ENCODE measurements around the gene TBCB. TPM values are rescaled to one million over a fixed set of nuclear protein-coding genes. Genes with fewer than 3 reads are reported as not detected.
A peak's percentile ranks its signal among the peaks of the same experiment; 100 is the strongest.

The TBCB gene
- total and polyA plus RNA-seq, 7 experiments from 2014 or later: 72.8 to 174 (median 125) TPM

DNA sequence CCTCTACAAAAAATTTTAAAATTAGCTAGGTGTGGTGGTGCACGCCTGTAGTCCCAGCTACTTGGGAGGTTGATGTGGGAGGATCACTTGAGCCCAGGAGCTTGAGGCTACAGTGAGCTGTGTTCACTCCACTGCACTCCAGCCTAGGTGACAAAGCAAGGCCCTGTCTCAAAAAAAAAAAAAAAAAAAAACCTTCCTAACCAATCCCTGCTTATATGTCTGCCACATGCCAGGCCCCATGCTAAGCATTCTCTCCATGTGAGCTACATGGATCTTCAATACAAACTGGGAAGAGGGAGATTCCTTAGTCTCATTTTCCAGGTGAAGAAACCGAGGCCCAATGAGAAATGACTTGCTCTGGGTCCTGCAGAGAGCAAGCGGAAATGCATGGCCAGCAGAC is 6.6 kb upstream of the TBCB start:
- H3K27ac ChIP-seq (ENCODE audit: low read depth, low read length): no peak overlapping the region
- CTCF ChIA-PET: no interaction called here
- no peak overlapping the region for H3K4me3 ChIP-seq (ENCODE audit: low read length)
- H3K27me3 Mint-ChIP-seq: no peaks in the 10 kb centered on the region
- no peak for DNase-seq
- H3K4me1 ChIP-seq (ENCODE audit: control insufficient read depth in 2 of 2, insufficient read depth in 2 of 2, low read length in 2 of 2): peaks cover 2% of the 10 kb centered on the region in 2 donors
- ATAC-seq: no peak
- POLR2A ChIA-PET: no interaction called here
- peaks cover 0 to 38% (median 10%) of the 10 kb centered on the region in 3 experiments for H3K36me3 ChIP-seq (ENCODE audit: control insufficient read depth in 2 of 3, insufficient read depth in 3 of 3, low read length in 3 of 3)
- H3K36me3 Mint-ChIP-seq: peaks cover 4 to 13% (median 6%) of the 10 kb centered on the region in 5 donors
- H3K9me3 Mint-ChIP-seq: no peaks in the 10 kb centered on the region
- H3K4me1 Mint-ChIP-seq: peaks cover 6 to 11% (median 8%) of the 10 kb centered on the region in 7 donors
- intact Hi-C loops (cut with micrococcal nuclease): no loop called here
- H3K4me3 Mint-ChIP-seq: no peak overlapping the region
- peak overlapping the region in 1 of 9 donors; percentile 31 for H3K27ac Mint-ChIP-seq
- H3K9me3 ChIP-seq (ENCODE audit: control insufficient read depth in 2 of 3, low read length in 3 of 3): no peaks in the 10 kb centered on the region
- no peaks in the 10 kb centered on the region for H3K27me3 ChIP-seq (ENCODE audit: control insufficient read depth in 2 of 2, insufficient read depth in 2 of 2, low read length in 2 of 2)

DNA sequence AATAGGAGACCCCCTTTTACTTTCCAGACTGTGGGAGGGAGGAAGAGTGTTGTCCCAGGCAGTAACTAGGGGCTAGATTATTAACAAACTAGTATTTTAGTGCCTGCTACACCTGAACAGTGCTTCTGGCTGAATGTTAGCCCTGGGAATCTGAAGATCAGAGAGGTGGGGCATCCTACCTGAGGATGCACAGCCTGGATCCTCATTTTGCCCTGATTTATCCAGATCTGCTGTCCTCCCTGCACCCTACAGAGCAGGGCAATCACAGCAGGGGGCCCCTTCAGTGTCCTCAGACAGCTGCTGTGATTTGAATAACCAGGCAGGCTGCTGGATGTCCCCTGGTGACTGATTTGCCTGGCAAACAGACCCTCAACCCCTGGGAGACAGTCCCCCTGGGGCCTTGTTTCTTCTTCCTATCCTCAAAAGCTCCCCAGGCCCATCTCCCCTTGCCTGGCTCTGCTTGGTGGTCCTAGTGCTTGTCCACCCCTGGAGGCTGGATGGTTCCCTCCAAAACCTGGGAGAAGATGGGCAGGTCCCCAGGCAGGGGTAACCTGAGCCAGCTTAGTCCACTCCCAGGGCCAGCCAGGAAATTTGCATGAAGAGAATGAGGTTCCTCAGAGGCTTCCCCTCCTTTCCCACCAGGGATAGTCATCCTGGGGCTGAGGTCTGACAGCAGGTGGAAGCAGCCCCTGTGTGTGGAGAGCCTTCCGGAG is 4.6 kb upstream of the TBCB start, which contains the start of gene OVOL3:
TSS of gene OVOL3 (plus strand) at position 657 of the 713 bp plus-strand sequence. CDS start 60 bp downstream, outside the sequence.
- intact Hi-C loops (cut with micrococcal nuclease): loop anchor here (10.0 kb wide), 2 partner anchors 216 to 1484 kb away; partner anchors contain the start of genes ZNF540 (in 1 of the 2) and ZNF571 (in 1 of the 2)
- DNase-seq (no peak), ATAC-seq (no peak)
- Histone ChIP-seq H3K27ac (ENCODE audit: low read depth, low read length) (no peak within 1 kb of the TSS), H3K4me1 (ENCODE audit: control insufficient read depth in 2 of 2, insufficient read depth in 2 of 2, low read length in 2 of 2) (peaks cover 7 to 8% of the 10 kb centered on the region in 2 donors), H3K27me3 (ENCODE audit: control insufficient read depth in 2 of 2, insufficient read depth in 2 of 2, low read length in 2 of 2) (no peaks in the 10 kb centered on the region), H3K9me3 (ENCODE audit: control insufficient read depth in 2 of 3, low read length in 3 of 3) (no peaks in the 10 kb centered on the region), H3K4me3 (ENCODE audit: low read length) (no peak within 1 kb of the TSS), H3K36me3 (ENCODE audit: control insufficient read depth in 2 of 3, insufficient read depth in 3 of 3, low read length in 3 of 3) (peaks cover 0 to 38% (median 7%) of the 10 kb centered on the region in 3 experiments)
- CTCF ChIA-PET: interaction anchor here (0.7 kb wide), 1 partner anchor 299 kb away, joined by 3 read pairs; no protein-coding TSS in a partner anchor
- Mint-ChIP-seq H3K27me3 (peaks cover 0 to 5% (median 0%) of the 10 kb centered on the region in 5 donors), H3K36me3 (peaks cover 4 to 13% (median 5%) of the 10 kb centered on the region in 5 donors), H3K9me3 (peaks cover 0 to 6% (median 0%) of the 10 kb centered on the region in 11 donors), H3K4me3 (peak within 1 kb of the TSS in 2 of 10 donors; percentile 1 to 39), H3K27ac (peak within 1 kb of the TSS in 2 of 9 donors; percentile 22 to 33), H3K4me1 (peaks cover 6 to 28% (median 24%) of the 10 kb centered on the region in 7 donors)
- POLR2A ChIA-PET: no interaction called here

DNA sequence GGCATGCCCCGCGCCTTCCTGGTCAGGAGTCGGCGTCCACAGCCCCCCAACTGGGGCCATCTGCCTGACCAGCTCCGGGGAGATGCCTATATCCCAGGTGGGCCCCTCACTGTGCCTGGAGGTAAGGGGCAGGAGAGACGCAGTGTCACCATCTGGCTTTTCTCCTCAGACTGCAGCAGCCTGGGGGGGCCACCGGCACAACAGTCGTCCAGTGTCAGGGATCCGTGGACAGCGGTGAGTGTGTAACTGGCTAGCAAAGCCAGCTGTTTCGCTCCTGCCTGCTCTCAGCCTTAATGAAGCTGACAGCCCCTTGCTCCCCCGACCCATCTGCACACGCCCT is 4.1 kb upstream of the TBCB start:
- Mint-ChIP-seq H3K27ac (no peak overlapping the region), H3K9me3 (peaks cover 0 to 6% (median 0%) of the 10 kb centered on the region in 11 donors), H3K4me3 (no peak overlapping the region), H3K4me1 (peaks cover 8 to 31% (median 27%) of the 10 kb centered on the region in 7 donors), H3K36me3 (peaks cover 4 to 13% (median 5%) of the 10 kb centered on the region in 5 donors), H3K27me3 (peaks cover 0 to 5% (median 0%) of the 10 kb centered on the region in 5 donors)
- Histone ChIP-seq H3K36me3 (ENCODE audit: control insufficient read depth in 2 of 3, insufficient read depth in 3 of 3, low read length in 3 of 3) (peaks cover 0 to 38% (median 7%) of the 10 kb centered on the region in 3 experiments), H3K27ac (ENCODE audit: low read depth, low read length) (no peak overlapping the region), H3K4me1 (ENCODE audit: control insufficient read depth in 2 of 2, insufficient read depth in 2 of 2, low read length in 2 of 2) (peaks cover 10 to 12% of the 10 kb centered on the region in 2 donors), H3K9me3 (ENCODE audit: control insufficient read depth in 2 of 3, low read length in 3 of 3) (no peaks in the 10 kb centered on the region), H3K27me3 (ENCODE audit: control insufficient read depth in 2 of 2, insufficient read depth in 2 of 2, low read length in 2 of 2) (no peaks in the 10 kb centered on the region), H3K4me3 (ENCODE audit: low read length) (no peak overlapping the region)
- ChIA-PET POLR2A (no interaction called here), CTCF (no interaction called here)
- intact Hi-C loops (cut with micrococcal nuclease): loop anchor here (10.0 kb wide), 2 partner anchors 216 to 1484 kb away; partner anchors contain the start of genes ZNF540 (in 1 of the 2) and ZNF571 (in 1 of the 2)
- ATAC-seq (no peak), DNase-seq (no peak)

DNA sequence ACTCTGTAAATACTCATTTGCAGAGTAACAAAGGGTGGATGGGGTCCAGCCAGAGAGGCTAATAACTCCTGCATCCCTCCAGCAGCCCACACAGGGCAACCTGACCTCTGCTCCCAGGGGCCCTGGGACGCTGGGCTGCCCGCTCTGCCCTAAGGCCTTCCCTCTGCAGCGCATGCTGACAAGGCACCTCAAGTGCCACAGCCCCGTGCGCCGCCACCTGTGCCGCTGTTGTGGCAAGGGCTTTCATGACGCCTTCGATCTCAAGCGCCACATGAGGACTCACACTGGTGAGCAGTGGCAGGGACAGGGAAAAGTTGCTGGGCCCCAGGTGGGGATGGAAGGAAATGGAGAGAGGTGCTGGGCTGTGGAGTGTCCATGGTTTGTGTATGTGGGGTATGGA is 2.6 kb upstream of the TBCB start:
- ChIA-PET POLR2A (no interaction called here), CTCF (no interaction called here)
- no peak for DNase-seq
- H3K27ac ChIP-seq (ENCODE audit: low read depth, low read length): no peak overlapping the region
- peak overlapping the region; percentile 59 to 97 (median 90) for H3K4me3 Mint-ChIP-seq
- peak overlapping the region in 6 of 9 donors; percentile 1 to 91 (median 78) for H3K27ac Mint-ChIP-seq
- ATAC-seq: no peak
- no peaks in the 10 kb centered on the region for H3K27me3 ChIP-seq (ENCODE audit: control insufficient read depth in 2 of 2, insufficient read depth in 2 of 2, low read length in 2 of 2)
- H3K9me3 Mint-ChIP-seq: peaks cover 0 to 6% (median 0%) of the 10 kb centered on the region in 11 donors
- H3K9me3 ChIP-seq (ENCODE audit: control insufficient read depth in 2 of 3, low read length in 3 of 3): no peaks in the 10 kb centered on the region
- no peak overlapping the region for H3K4me3 ChIP-seq (ENCODE audit: low read length)
- H3K4me1 Mint-ChIP-seq: peaks cover 18 to 45% (median 37%) of the 10 kb centered on the region in 7 donors
- intact Hi-C loops (cut with micrococcal nuclease): loop anchor here (10.0 kb wide), 2 partner anchors 218 to 1482 kb away; partner anchors contain the start of genes ZNF540 (in 1 of the 2) and ZNF571 (in 1 of the 2)
- H3K4me1 ChIP-seq (ENCODE audit: control insufficient read depth in 2 of 2, insufficient read depth in 2 of 2, low read length in 2 of 2): peaks cover 14 to 15% of the 10 kb centered on the region in 2 donors
- peaks cover 0 to 5% (median 0%) of the 10 kb centered on the region in 5 donors for H3K27me3 Mint-ChIP-seq
- peaks cover 0 to 30% (median 7%) of the 10 kb centered on the region in 3 experiments for H3K36me3 ChIP-seq (ENCODE audit: control insufficient read depth in 2 of 3, insufficient read depth in 3 of 3, low read length in 3 of 3)
- peaks cover 4 to 14% (median 10%) of the 10 kb centered on the region in 5 donors for H3K36me3 Mint-ChIP-seq

DNA sequence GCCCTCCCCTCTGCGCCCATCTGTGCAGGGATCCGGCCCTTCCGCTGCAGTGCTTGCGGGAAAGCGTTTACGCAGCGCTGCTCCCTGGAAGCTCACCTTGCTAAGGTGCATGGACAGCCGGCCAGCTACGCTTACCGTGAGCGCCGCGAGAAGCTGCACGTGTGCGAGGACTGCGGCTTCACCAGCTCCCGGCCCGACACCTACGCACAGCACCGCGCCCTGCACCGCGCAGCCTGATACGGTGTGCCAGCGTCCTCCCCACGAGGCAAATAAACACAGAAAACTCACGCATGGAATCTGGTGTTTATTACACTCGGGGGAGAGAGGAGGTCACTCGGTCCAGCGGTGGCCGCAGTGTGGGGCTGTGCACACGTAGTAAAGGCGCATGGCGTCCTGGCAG is 1.8 kb upstream of the TBCB start:
- no peak for ATAC-seq
- H3K27ac Mint-ChIP-seq: peak overlapping the region in 6 of 9 donors; percentile 97 to 99 (median 98)
- no peaks in the 10 kb centered on the region for H3K27me3 ChIP-seq (ENCODE audit: control insufficient read depth in 2 of 2, insufficient read depth in 2 of 2, low read length in 2 of 2)
- H3K27ac ChIP-seq (ENCODE audit: low read depth, low read length): no peak overlapping the region
- peak overlapping the region; percentile 89 to 98 (median 96) for H3K4me3 Mint-ChIP-seq
- H3K36me3 Mint-ChIP-seq: peaks cover 9 to 18% (median 14%) of the 10 kb centered on the region in 5 donors
- H3K4me1 ChIP-seq (ENCODE audit: control insufficient read depth in 2 of 2, insufficient read depth in 2 of 2, low read length in 2 of 2): peaks cover 14 to 15% of the 10 kb centered on the region in 2 donors
- H3K27me3 Mint-ChIP-seq: peaks cover 0 to 5% (median 0%) of the 10 kb centered on the region in 5 donors
- H3K9me3 ChIP-seq (ENCODE audit: control insufficient read depth in 2 of 3, low read length in 3 of 3): no peaks in the 10 kb centered on the region
- ChIA-PET CTCF (no interaction called here), POLR2A (interaction anchor here (0.5 to 1.1 kb wide), 2 partner anchors 59 to 73 kb away, joined by 3 to 4 read pairs; partner anchors contain the start of gene THAP8)
- peaks cover 0 to 37% (median 10%) of the 10 kb centered on the region in 3 experiments for H3K36me3 ChIP-seq (ENCODE audit: control insufficient read depth in 2 of 3, insufficient read depth in 3 of 3, low read length in 3 of 3)
- peaks cover 0 to 6% (median 0%) of the 10 kb centered on the region in 11 donors for H3K9me3 Mint-ChIP-seq
- no peak for DNase-seq
- H3K4me1 Mint-ChIP-seq: peaks cover 25 to 51% (median 41%) of the 10 kb centered on the region in 7 donors
- intact Hi-C loops (cut with micrococcal nuclease): loop anchor here (10.0 kb wide), 2 partner anchors 219 to 1481 kb away; partner anchors contain the start of genes ZNF540 (in 1 of the 2) and ZNF571 (in 1 of the 2)
- peak overlapping the region; percentile 97 for H3K4me3 ChIP-seq (ENCODE audit: low read length)

Measured in naive thymus-derived CD4-positive, alpha-beta T cell (primary cell).